Fibroblast of gingiva (primary cell): ENCODE measurements around the gene EP300.

ENCODE experiments used
- DNase-seq: peaks from one replicate; pipeline ENCODE4 v3.0.0-alpha.2; 2011; ENCODE audit warnings: low read depth

EP300 gene

GRCh38 chr22:41206719-41207118 lies 114.3 kb downstream of the EP300 start:
- DNase-seq: no peak

- DNase-seq: no peak
Observed at GRCh38 chr22:41215409-41215808, 123.0 kb downstream of the EP300 start.

DNA sequence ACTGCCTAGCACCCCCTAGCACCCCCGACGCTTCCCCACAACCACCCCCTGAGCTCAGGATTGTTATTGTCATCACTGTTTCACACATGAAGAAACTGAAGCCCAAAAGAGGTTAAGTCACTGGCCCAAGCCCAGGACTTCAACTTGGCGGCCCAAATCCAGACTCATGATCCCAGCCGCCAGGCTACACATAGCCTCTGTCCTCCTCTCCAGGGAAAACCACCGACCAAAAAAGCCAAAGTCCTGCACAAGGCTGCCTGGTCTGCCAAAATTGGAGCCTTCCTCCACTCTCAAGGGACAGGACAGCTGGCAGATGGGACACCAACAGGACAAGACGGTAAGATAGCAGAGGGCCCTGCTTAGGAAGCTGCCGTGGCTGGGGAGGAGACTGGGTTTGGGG lies 123.5 kb downstream of the EP300 start:
- no peak for DNase-seq

DNA sequence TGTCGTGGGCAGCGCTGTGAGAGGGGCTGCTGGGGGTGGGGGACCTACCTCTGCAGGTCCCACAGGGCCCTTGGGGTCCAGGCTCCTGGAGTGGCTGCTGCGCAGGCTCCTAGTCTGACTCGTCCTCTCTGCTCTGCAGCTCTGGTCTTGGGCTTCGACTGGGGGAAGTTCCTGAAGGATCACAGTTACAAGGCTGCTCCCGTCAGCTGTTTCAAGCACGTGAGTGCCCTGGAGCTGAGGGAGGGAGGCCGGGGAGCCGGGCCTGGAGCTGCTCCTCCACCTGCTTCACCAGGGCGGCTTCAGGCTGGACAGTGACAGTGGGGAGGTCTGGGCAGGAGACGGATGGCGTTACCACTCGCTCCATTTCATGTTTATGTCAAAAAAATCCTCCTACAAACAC lies 124.6 kb downstream of the EP300 start:
- DNase-seq: no peak

DNA sequence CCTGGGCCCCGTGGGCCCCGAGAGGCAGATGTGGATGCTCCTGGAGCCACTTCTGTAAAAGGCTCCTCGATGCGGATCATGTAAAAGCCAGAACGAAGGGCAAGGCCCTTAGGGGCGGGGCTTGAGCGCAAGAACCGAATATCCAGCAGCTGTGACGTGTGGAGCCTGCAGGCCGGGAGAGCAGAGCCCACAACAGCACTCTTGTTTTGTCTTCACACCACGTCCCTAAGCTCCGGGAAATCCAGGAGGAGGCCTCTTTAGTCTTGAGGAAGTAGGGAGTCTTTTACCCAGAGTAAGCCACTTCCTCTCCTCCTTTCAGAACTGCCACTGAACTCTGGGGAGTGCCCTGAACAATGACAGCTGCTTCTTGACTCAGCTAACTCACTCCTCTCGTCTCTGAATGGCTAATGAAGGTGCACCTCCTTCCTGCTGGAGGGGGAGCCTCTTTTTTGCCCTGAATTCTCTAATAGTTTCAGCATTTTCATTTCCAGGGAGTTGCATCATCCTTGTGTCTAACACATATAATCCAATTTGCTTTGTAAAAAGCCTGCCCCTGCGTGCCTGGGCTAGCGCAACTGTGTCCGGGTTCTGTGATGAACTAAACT lies 125.3 kb downstream of the EP300 start:
- peak; percentile 89 for DNase-seq

DNA sequence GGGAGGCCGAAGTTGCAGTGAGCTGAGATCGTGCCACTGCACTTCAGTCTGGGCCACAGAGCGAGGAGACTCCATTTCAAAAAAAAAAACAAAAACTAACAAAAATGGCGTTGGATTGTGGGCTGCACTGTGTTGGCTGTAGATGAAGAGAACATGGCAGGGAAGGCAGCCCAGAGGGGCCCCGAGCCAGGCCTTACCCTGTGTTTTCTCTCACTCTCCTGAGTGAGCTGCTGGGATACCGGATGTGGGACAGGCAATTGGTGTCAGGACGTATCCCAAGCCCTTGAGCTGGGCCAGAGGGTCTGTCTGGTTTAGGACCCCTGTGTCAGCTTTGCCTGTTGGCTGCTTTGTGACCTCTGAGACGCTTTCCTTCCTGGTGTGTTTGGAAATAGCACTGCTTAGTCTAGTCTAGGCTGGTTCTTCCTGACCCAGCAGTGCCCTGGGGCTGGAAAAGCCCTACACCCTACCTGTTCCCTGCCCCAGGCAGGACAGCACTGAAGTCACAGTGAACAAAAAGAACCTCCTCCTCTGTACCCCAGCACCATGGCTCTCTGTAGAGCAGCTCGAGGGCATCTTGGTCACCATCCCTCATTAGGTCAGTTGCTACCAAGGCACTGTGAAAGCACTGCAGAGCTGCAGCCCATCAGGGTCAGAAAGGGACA lies 130.6 kb downstream of the EP300 start:
- no peak for DNase-seq

DNA sequence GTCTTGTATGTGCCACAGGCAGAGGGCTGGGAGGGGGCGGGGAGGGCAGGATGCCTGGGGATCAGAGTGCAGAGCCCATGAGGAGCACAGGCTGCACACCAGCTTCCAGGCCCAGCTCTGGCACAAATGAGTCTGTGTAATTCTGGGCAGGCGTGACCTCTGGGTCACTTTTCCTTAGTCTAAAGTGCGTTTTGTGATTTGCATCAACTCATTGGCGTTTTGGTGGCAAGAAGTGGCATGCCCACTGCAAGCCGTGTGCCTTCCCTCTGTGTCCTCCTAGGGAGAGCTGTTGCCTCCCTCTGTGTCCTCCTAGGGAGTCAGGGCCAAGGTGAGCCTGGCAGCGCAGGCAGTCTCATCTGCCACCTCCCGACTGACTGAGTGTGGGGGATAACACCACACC lies 131.1 kb downstream of the EP300 start:
- DNase-seq: no peak

- no peak for DNase-seq
Observed at GRCh38 chr22:41226723-41227655, 134.6 kb downstream of the EP300 start.

- no peak for DNase-seq
Observed at GRCh38 chr22:41229215-41229614, 136.8 kb downstream of the EP300 start.
